ENCODE measurements around the gene MTHFD2. TPM values are rescaled to one million over a fixed set of nuclear protein-coding genes. Genes with fewer than 3 reads are reported as not detected.

The MTHFD2 gene
- total RNA-seq = 146 and 283 TPM in 2 replicates

DNA sequence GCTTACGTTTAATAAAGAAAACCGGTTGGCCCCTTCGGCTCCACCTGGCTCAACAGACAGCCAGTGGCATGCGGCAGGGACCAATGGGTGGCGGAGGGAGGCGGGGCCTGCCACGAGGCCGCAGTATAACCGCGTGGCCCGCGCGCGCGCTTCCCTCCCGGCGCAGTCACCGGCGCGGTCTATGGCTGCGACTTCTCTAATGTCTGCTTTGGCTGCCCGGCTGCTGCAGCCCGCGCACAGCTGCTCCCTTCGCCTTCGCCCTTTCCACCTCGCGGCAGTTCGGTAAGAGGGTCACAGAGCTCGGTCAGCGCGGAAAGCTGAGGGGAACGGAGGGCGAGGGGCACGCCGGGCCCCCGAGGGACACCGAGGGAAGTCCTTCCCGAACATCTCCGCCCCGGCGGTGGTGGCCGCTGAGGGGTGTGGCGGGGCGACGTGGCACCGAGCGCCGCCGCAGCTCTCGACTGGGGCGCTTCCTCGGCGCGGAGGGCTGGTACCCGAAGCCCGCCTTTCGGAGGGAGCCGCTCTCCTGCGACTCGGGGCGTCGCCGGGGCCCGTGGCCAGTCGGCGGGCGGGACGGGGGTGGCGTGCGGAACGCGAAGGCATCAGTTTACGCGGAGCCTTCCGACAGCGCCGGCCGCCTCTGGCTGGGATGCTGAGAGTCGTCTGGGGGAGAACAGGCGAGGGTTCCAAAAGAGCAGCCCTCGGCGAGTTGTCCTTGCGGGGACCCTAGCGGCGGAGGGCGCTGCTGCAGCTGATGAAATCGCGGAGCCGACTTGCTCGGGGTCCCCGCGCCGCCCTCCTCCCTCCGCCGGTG, at the start of gene MTHFD2:
MTHFD2 (plus strand) TSS at position 155 of the 814 bp plus-strand sequence; CDS start at position 182, 27 bp downstream.

DNA sequence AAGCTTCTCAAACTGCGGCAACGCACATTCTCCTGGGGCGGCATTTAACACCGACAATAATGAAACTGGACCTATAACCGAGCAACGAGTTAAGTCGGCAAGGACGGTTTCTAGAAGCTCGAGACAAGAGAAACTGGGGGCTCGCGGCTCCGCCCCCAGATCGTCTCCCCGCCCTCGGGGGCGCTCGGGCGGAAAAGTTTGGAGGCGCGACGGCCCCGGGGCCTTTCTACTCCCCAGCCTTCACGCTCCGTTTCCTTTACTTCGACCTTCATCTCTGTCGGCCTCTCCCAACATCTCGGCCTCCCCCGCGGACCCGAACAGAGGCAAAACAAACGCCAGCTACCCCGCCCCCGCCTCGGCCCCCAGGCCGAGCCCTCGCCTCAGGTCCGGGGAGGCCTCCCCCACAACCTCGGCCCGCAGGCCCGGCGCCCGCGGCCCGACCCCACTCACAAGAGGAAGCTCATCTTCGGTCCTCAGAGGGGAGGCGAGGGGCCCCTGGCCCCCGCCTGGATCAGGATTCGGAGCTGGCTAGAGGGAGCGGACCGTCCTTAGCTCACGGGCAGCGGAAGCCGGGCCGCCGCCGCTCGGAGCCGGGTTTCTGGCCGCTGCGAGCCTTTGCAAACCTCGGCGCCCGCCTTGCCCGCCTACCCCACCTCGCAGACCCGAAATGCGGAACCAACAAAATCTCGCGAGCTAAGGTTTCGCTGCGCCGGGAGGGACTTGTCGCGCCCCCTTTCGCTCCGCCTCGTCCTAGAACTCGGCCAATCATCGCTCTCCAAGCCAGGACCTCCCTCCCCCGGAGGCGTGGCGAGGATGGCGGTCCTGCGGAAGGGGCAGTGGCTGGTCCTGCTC, 20.0 kb upstream of the MTHFD2 start, which contains the start of gene MOB1A:
MOB1A (minus strand) TSS at position 669 of the 852 bp plus-strand sequence; CDS start at position 464, 205 bp downstream.

Other genes starting within 250 kb of the MTHFD2 start
- 2.1 and 3.1 TPM in 2 replicates for gene TET3, start 213.7 kb upstream of the MTHFD2 start, total RNA-seq
- 21.0 and 21.7 TPM in 2 replicates for gene BOLA3, start 50.7 kb upstream of the MTHFD2 start, total RNA-seq
- gene MOB1A, start 19.7 kb upstream of the MTHFD2 start, total RNA-seq = 74.5 and 85.6 TPM in 2 replicates
- gene SLC4A5, start 144.8 kb downstream of the MTHFD2 start, total RNA-seq = under 0.01 and 0.14 TPM in 2 replicates
- gene DCTN1, start 181.7 kb downstream of the MTHFD2 start, total RNA-seq = 186 and 223 TPM in 2 replicates
- gene C2orf81, start 223.0 kb downstream of the MTHFD2 start, total RNA-seq = 0.57 and 0.83 TPM in 2 replicates
- gene WDR54, start 223.1 kb downstream of the MTHFD2 start, total RNA-seq = 26.6 and 29.6 TPM in 2 replicates
- 8.4 and 11.1 TPM in 2 replicates for gene RTKN, start 243.3 kb downstream of the MTHFD2 start, total RNA-seq

All from smooth muscle cell of bladder (primary cell).